Lower leg skin (tissue), 3 donors: ENCODE results near the gene RPL10.

Experiments
- POLR2A ChIP-seq, 2 donors: fragments of 450-650 bp; IDR thresholded peaks; one replicate each; pipeline ENCODE4 v1.6.1; 2016 to 2017; ENCODE audit warnings: antibody characterized with exemption in 2 of 2, mild to moderate bottlenecking in 1 of 2, moderate library complexity in 1 of 2
- TF ChIP-seq, protein P1 (sequence below), 3 donors: fragments of 450-650 bp; IDR thresholded peaks; one replicate each; pipeline ENCODE4 v1.5.1; 2016; ENCODE audit warnings: antibody characterized with exemption in 3 of 3, mild to moderate bottlenecking in 3 of 3, moderate library complexity in 2 of 3

- TF ChIP-seq, protein P1, sequence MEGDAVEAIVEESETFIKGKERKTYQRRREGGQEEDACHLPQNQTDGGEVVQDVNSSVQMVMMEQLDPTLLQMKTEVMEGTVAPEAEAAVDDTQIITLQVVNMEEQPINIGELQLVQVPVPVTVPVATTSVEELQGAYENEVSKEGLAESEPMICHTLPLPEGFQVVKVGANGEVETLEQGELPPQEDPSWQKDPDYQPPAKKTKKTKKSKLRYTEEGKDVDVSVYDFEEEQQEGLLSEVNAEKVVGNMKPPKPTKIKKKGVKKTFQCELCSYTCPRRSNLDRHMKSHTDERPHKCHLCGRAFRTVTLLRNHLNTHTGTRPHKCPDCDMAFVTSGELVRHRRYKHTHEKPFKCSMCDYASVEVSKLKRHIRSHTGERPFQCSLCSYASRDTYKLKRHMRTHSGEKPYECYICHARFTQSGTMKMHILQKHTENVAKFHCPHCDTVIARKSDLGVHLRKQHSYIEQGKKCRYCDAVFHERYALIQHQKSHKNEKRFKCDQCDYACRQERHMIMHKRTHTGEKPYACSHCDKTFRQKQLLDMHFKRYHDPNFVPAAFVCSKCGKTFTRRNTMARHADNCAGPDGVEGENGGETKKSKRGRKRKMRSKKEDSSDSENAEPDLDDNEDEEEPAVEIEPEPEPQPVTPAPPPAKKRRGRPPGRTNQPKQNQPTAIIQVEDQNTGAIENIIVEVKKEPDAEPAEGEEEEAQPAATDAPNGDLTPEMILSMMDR (IDR thresholded peaks at IDR 0.05), result no peak
- no peak for TF ChIP-seq POLR2A (IDR thresholded peaks at IDR 0.05)
Measured at GRCh38 chrX:154365052-154365600, 33.1 kb upstream of the RPL10 start.
